GM12878 (cell line): Measurements from ENCODE around the gene TTC33.

Source experiments
- EZH2 ChIP-seq: IDR thresholded peaks from 2 replicates; pipeline ENCODE4 v1.6.1; 2012; ENCODE audit warnings: low read depth, mild to moderate bottlenecking, control low read depth, inconsistent platforms, low read length, borderline replicate concordance; ENCODE audit not compliant: control insufficient read depth
- MYC ChIP-seq: IDR thresholded peaks from 2 replicates; pipeline ENCODE4 v1.6.1; 2011; ENCODE audit warnings: mild to moderate bottlenecking, low read length, moderate library complexity, inconsistent platforms; ENCODE audit not compliant: insufficient read depth, insufficient replicate concordance, insufficient read length, severe bottlenecking
- SMC3 ChIP-seq: IDR thresholded peaks from 2 replicates; pipeline ENCODE4 v1.6.1; 2011; ENCODE audit warnings: low read length, improper control_type of control experiment, borderline replicate concordance
- STAT1 ChIP-seq: fragments of 450-650 bp; conservative IDR thresholded peaks from 2 replicates; pipeline ENCODE4 v1.6.1; 2014; ENCODE audit warnings: antibody characterized with exemption, mild to moderate bottlenecking
- YY1 ChIP-seq: IDR thresholded peaks from 2 replicates; pipeline ENCODE4 v1.6.1; 2011; ENCODE audit warnings: low read depth, mild to moderate bottlenecking, low read length
- TF ChIP-seq, protein P1 (sequence below), 3 experiments: IDR thresholded peaks in 2 of 3; conservative IDR thresholded peaks in 1 of 3; 2 replicates each; pipeline ENCODE4 v1.5.1; 2011; ENCODE audit warnings: low read depth in 3 of 3, low read length in 3 of 3, mild to moderate bottlenecking in 3 of 3, control low read depth in 2 of 3, moderate library complexity in 2 of 3, inconsistent platforms in 1 of 3, mixed read lengths in 1 of 3; ENCODE audit not compliant: control insufficient read depth in 2 of 3, insufficient read depth in 1 of 3; ENCODE audit errors: extremely low read depth in 1 of 3

DNA sequence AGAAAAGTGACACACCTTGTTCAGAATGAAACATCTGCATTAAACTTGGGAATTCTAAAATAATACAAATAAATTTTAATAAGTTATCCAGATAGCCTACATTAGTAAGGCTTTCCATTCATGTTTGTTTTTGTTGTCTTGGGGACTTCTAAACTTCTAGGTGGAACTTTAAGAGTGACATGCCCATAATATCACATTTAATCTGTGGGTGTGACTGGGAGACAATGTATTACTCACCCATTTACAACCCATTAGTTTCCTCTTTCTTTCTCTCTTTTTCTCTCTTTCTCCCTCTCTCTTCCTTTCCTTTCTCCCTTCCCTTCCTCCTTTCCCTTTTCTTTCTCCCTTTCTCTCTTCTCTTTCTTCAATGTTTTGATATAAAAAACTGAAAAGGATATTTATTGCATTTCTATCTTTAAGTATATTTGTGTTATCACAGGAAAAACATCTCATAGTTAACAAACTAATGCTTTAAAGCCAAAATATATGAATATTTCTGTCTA, 88.5 kb downstream of the TTC33 start:
- TF ChIP-seq STAT1 (no peak), EZH2 (no peak), SMC3 (no peak), YY1 (no peak), MYC (no peak)
- TF ChIP-seq, protein P1, sequence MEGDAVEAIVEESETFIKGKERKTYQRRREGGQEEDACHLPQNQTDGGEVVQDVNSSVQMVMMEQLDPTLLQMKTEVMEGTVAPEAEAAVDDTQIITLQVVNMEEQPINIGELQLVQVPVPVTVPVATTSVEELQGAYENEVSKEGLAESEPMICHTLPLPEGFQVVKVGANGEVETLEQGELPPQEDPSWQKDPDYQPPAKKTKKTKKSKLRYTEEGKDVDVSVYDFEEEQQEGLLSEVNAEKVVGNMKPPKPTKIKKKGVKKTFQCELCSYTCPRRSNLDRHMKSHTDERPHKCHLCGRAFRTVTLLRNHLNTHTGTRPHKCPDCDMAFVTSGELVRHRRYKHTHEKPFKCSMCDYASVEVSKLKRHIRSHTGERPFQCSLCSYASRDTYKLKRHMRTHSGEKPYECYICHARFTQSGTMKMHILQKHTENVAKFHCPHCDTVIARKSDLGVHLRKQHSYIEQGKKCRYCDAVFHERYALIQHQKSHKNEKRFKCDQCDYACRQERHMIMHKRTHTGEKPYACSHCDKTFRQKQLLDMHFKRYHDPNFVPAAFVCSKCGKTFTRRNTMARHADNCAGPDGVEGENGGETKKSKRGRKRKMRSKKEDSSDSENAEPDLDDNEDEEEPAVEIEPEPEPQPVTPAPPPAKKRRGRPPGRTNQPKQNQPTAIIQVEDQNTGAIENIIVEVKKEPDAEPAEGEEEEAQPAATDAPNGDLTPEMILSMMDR (IDR thresholded peaks at IDR 0.05 in 2 of 3, conservative IDR thresholded peaks at IDR 0.05 in 1 of 3; ENCODE audit: control insufficient read depth in 2 of 3, extremely low read depth in 1 of 3, insufficient read depth in 1 of 3, low read depth in 3 of 3, low read length in 3 of 3): no peak
